IPS-18c (cell line): Measurements from ENCODE around the gene ACAP1.

ENCODE experiments used
- H3K4me3 ChIP-seq: 2 replicates; pipeline ENCODE4 v1.7.0; 2013; ENCODE audit warnings: low read depth, mild to moderate bottlenecking, low read length, moderate library complexity; ENCODE audit not compliant: insufficient read depth
- H3K9me3 ChIP-seq: one replicate; pipeline ENCODE4 v1.6.1; 2013; ENCODE audit warnings: mild to moderate bottlenecking, low read length, moderate library complexity; ENCODE audit not compliant: control insufficient read depth, insufficient read depth

ACAP1 gene

DNA sequence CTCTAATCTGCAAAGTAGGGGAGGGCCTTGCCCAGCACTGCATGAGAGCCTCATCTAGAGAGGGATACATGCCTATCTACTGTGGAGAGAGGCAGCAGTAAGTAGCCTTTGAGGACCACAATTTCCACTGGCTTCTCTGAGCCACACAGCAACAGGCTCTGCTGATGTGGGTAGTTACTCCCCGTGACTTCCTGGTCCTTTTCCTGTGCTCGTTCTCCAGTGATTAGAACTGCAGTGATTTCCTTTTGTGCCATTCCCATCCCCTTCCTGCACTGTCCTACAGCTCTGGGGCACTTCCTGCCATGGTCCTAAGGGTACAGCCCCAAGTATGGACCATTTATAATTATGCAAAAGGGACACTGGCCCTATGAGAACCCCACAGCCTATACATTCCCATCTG lies 55.0 kb downstream of the ACAP1 start:
- Histone ChIP-seq H3K4me3 (no peak overlapping the region), H3K9me3 (no peaks in the 10 kb centered on the region)

DNA sequence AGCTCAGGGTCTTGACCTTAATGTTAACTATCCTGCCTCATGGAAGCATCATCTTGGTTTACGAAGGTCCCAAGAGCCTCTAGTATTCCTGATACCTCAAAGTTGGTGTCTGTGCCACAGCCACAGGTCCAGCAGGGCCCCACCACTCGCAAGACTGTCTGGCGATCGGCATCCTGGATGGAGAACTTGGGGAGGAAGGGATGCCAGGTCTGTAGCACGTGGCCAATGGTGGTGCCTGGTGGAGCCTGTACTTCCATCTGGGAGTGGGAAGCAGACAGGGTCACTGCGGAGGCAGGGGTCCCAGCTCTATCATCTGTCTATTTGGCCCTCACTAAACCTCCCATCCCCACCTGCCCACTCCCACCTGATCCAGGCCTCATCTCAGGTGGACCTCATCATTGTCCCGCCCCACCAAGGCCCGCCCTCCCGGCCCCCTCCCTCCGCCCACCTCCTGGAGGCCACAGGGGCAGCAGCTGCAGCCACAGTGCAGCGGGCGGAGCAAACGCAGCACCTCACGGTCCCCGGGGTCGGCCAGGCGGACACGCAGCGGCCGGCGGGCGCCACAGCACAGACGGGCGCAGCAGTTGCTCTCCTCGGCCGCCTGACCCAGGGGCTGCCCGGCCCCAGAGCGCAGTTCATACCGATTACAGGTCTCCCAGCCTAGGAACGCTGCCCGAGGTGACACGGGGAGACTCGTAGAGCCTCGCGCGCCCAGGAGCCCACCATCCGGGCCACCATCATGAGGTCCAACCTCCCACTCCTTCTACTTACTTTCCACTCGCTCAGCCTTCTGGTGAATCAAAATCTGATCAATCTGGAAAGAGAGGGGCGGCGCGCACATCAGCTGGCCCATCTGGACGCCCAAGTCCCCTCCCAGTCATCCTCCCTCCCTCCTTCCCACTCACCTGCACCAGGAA lies 56.6 kb downstream of the ACAP1 start:
- no peaks in the 10 kb centered on the region for H3K9me3 ChIP-seq
- peak overlapping the region; percentile 84; the same call in 1 of the 2 replicates for H3K4me3 ChIP-seq

DNA sequence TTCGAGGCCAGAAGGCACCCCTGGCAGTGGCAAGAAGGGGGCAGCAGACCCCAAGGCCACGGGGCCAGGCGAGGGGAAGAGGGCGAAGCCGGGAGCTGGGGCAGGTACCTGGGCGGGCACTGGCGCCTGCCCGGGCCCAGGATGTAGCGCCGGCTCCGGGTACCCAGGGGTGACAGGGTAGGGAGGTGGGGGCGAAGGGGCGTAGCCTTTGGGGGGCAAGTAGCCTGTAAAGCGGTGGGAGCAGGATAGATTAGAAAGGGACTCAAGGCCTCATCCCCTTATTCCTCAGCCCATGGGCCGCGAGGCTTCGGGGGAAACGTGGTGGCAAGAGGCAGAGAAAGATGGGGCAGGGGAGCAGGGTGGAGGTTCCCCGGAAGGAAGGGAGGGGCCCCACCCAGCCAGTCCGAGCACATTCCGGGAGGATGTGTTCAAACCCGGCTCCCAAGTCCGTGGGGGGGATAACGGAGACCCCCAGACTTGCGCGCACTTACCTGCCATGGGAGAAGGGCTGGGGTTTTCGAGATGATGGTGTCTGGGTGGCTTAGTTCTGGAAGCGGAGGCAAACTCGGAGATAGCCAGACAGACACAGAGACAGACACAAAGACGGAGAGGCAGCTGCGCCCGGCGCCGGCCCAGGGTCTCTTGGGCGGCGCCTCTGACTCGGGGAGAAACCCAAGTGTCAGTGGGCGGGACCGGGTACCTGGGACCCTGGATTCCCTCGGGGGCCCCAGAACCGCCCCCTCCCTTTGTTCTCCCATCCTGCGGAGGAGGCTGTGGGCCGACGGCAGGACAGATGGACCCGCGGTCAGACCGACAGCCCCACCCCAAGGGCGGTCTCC lies 57.5 kb downstream of the ACAP1 start:
- Histone ChIP-seq H3K9me3 (no peaks in the 10 kb centered on the region), H3K4me3 (peak overlapping the region; percentile 84)

DNA sequence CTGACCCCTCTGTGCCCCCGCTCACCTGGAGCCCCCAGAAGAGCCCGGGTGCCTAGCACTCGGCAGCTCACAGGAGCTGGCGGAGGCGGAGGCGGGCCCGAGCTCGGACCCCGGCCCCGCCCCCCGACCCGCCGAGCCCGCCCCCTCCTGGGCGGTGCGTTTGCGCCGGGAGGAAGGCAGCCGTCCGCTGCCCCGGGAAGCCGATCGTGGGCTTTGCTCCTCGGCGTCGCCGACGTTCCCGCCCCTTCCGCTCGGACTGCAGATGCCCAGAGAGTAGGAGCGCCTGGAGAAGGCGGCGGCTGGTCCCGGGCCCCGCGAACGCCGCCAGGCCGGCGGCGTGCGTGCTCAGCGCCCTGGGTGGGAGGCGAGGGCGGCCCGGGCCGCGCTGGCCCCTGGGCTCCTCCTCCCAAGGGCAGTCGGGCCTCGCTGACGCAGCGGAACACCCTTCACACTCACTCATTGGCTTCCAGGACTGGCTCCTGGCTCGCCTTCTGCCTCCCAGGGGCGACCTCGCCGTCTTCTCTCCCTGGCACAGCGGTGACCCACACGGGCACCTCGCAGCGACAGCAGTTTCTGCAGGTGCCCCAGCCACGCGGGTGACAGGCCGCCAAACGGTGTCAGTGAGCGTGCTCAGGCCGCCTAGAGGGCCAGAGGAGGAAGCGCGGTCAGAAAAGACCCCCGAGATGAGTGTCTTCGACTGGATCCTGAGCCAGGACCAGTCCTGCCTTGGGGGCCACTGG lies 58.3 kb downstream of the ACAP1 start, which contains the start of gene PLSCR3:
Gene PLSCR3 (minus strand): TSS at position 74 of the 740 bp plus-strand sequence. CDS start 415 bp downstream, outside the sequence.
- H3K4me3 ChIP-seq: peak within 1 kb of the TSS; percentile 84
- no peaks in the 10 kb centered on the region for H3K9me3 ChIP-seq

DNA sequence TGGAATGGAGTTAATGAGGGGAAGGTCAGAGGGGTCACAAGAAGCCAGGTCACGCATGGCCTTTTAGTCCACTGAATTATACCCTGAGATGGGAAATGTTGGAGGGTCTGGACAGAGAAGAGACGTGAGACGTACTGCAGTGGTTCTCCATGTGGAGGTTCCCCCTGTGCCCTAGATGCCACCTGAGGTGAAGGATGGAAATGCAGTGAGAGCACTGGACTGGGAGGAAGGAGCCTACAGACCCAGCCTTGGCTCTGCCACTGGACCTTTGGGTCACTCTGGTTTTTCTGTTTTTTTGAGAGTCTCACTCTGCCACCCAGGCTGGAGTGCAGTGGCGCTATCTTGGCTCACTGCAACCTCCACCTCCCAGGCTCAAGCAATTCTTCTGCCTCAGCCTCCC lies 59.8 kb downstream of the ACAP1 start:
- Histone ChIP-seq H3K9me3 (no peaks in the 10 kb centered on the region), H3K4me3 (no peak overlapping the region)

DNA sequence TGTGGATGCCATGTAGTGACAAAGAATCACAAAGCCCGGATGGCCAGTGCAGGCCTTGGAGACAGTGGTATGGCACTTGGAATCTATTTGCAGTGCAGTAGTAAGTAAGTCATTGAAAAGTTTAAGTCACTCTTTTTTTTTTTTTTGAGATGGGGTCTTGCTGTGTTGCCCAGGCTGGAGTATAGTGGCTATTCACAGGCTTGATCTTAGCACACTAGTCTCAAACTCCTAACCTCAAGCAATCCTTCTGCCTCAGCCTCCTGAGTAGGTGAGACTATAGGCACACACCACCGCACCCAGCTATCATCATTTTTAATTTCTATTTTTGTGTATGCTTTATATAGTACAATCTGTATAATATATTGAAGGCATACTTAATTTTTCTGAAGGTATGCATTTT lies 62.3 kb downstream of the ACAP1 start:
- Histone ChIP-seq H3K9me3 (no peaks in the 10 kb centered on the region), H3K4me3 (no peak overlapping the region)
